ENCODE data around the gene USF3.

The USF3 gene

GRCh38 chr3:113698213-113698742 is 1.8 kb upstream of the USF3 start:
- no peak for DNase-seq

GRCh38 chr3:113697500-113698090 is 1.2 kb upstream of the USF3 start:
- no peak for DNase-seq

- DNase-seq = peak; percentile 91
Measured at GRCh38 chr3:113696658-113697499, 437 bp upstream of the USF3 start.

- no peak for DNase-seq
Measured at GRCh38 chr3:113695431-113695785, 1.0 kb downstream of the USF3 start.

- no peak for DNase-seq
Measured at GRCh38 chr3:113690482-113690881, 6.0 kb downstream of the USF3 start.

- DNase-seq = no peak
Measured at GRCh38 chr3:113685956-113686721, 10.3 kb downstream of the USF3 start.

GRCh38 chr3:113685124-113685523 is 11.3 kb downstream of the USF3 start:
- no peak for DNase-seq

- no peak for DNase-seq
Measured at GRCh38 chr3:113684271-113684819, 12.1 kb downstream of the USF3 start.

GRCh38 chr3:113678773-113679172 is 17.7 kb downstream of the USF3 start:
- no peak for DNase-seq

GRCh38 chr3:113677737-113678136 is 18.7 kb downstream of the USF3 start:
- no peak for DNase-seq

GRCh38 chr3:113676261-113676660 is 20.2 kb downstream of the USF3 start:
- DNase-seq = no peak

- no peak for DNase-seq
Measured at GRCh38 chr3:113673593-113673992, 22.8 kb downstream of the USF3 start.

GRCh38 chr3:113668015-113668414 is 28.4 kb downstream of the USF3 start:
- no peak for DNase-seq

GRCh38 chr3:113664523-113665094 is 31.8 kb downstream of the USF3 start:
- no peak for DNase-seq

GRCh38 chr3:113663761-113664160 is 32.7 kb downstream of the USF3 start:
- DNase-seq = no peak

- no peak for DNase-seq
Measured at GRCh38 chr3:113663324-113663750, 33.1 kb downstream of the USF3 start.

- DNase-seq = no peak
Measured at GRCh38 chr3:113662824-113663223, 33.6 kb downstream of the USF3 start.

GRCh38 chr3:113660896-113661295 is 35.5 kb downstream of the USF3 start:
- no peak for DNase-seq

GRCh38 chr3:113660458-113660857 is 36.0 kb downstream of the USF3 start:
- no peak for DNase-seq

- no peak for DNase-seq
Measured at GRCh38 chr3:113659996-113660395, 36.4 kb downstream of the USF3 start.

- no peak for DNase-seq
Measured at GRCh38 chr3:113659101-113659541, 37.3 kb downstream of the USF3 start.

- DNase-seq = no peak
Measured at GRCh38 chr3:113658107-113658506, 38.3 kb downstream of the USF3 start.

GRCh38 chr3:113654851-113655250 is 41.6 kb downstream of the USF3 start:
- no peak for DNase-seq
